Ramos (cell line): ENCODE data around the gene WDR20.
"Not testable (repeated sequence)": the region's sequence is repeated elsewhere in the genome, so short reads cannot be mapped to it uniquely, and the experiment has no call there.

Source experiments
- in situ Hi-C: fragments of 300-500 bp; cut with MboI; formaldehyde crosslinking; loops from one replicate; pipeline ENCODE4 v1.14.3; 2022; ENCODE audit warnings: low sequenced_read_pairs; ENCODE audit not compliant: unreplicated experiment

WDR20 gene

DNA sequence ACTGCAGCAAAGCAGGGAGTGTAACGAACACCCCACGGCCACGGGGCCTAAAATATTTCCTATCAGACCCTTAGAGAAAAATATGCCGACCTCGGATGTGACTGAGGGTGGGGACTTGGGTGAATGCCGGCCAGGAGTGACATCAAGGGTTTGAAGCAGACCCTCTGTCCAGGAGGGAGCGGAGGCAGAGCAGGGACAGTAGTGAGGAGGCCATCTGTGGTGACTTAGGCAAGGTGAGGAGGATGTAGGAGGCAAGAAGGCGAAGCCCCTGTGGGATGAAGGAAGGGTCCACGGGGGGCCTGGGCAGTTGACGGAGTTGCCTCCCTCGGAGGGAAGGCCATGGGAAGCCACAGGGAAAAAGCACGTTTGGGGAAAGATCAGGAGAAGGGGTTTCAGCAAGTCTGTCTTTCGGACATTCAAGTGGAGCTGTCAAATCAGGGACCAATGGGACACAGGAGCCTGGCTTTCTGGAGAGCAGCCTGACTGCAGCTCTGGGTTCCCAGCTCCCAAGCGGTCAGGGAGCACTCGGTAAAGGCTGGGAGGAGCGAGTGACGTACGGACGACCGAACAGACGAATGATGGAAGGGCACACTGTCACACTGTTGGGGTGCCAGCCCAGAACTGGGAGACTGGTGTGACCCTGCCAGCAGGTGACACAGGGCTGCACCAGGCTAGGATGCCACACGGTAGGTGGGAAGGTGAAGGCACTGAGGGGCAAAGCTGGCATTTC, 90.9 kb downstream of the WDR20 start:
- in situ Hi-C loops = no loop called here

DNA sequence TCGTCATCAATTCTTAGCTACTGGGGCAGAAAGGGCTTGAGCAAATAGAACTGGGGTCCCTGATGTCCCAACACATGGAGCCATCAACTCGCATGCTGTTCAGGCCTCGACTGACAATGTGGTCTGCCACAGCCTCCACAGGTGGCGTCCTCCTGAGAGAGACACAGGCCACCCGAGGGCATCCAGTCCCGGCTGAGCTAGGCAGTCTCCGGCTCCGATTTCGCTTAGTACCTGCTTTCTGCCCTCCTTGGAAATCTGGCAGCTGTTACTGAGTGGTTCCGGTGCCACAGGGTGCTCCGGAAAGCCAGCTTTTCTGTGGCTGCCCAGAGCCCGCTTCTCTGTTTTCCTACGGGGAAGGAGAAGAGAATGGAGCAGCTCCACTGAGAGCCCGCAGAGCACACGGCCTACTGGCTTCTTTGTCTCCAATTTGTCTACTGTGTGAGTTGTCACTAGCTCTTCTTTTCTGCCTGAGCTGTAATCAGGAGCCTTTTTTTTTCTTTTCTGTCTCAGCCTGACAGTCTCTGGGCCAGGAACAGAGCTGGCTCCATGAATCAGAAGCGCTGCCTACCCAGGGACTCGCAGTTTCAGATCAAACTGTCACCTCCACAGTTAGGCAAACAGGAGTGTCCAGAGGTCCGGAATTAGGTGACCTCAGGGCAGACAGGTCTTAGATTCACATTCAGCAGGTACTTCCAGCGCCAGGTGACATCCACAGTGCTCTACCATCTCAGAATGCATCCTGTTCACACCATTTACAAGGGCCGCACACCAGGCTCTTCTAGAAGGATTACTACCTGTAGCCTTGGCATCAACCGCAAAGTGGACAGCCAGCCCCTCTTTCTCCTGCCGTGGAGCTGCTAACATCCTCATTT, 92.0 kb downstream of the WDR20 start:
- in situ Hi-C loops = no loop called here

DNA sequence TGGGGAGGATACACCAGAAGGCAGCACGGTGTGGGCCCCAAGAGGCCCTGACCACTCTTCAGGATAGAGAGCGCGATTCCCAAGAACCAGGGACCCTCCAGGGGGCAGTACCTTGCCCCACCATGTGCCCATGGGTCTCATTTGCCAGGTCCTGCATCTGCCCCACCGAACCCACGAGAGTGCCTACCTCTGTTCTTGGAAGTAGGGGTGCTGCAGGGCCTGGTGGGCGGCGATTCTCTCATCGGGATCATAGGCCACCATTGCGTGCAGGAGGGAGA, 92.6 kb downstream of the WDR20 start:
- in situ Hi-C loops = no loop called here

DNA sequence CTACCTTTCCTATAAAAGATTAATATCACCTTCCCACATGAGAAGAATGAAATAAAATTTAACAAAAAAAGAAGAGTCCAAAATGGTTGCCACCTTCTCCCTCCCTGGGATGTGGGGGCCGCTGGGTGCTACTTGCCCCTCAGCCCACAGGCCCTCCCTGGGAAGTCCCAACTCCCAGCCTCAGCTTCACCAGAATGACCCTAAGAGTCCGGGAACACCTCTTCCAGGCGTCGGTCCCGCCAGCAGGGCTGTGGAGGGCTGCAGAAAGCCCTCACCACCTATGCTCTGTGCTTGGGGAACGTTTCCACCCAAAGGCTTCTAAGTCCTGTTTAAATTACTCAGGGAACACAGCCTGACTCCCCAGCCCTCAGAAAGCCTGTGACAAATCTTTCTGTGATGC, 93.4 kb downstream of the WDR20 start:
- in situ Hi-C loops = no loop called here

DNA sequence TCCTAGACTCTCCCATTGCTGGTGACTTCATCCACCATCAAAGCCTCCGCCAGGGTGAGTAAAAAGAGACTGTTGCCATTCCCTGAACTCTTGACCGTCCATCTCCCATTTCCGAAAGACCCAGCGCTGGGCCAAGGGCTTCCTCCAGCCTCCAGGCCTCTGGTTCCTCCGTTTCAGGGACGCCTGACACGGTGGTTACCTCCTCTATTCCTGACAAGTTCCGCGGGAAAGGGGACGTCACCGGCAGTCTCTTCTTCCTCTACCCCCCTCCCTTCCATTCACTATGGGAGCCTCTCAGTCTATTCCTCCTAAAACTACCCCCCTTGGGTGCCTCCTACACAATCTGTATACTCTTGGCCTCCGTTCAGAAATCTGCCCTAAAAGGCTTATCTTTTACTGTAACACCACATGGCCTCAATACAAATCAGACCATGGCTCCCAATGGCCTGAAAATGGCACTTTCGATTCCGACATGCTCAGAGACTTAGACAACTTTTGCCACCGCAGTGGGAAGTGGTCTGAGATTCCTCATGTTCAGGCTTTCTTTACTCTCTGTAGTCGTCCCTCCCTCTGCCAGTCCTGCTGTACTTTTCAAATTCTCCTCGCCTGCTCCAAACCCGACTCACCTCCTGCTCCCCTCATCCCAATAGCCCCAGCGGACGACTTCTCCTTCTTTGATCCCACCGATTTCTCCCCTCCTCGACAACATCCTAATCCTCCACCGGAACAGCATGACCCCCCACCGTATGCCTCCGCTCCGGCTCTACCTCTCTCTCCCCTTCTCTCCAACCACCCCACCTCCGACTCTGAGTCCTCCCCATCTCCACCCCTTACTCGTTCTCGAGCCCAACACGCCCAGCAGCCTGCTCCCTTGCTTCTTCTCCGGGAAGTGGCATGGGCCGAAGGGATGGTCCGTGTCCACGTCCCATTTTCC, 94.9 kb downstream of the WDR20 start:
- in situ Hi-C loops = no loop called here

DNA sequence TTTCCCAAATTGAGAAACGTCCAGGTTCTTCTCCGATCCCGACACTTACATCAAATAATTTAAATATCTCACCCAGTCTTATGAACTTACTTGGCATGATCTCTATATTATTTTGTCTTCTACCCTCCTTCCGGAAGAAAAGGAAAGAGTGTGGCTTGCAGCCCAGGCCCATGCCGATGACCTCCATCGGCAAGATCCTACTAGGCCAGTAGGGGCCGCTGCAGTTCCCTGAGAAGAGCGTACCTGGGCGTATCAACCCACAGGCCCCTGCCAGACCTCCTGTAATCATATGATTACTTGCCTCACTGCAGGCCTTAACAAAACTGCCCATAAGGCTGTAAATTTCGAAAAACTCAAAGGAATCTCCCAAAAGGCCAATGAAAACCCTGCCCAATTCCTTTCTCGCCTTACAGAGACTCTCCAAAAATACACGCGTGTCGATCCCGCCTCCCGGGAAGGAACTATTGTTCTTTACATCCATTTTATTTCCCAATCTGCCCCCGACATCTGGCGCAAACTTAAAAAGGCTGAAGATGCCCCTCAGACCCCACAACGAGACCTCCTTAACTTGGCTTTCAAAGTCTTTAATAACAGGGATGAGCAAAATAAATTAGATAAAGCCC, 95.7 kb downstream of the WDR20 start:
- in situ Hi-C loops = no loop called here

DNA sequence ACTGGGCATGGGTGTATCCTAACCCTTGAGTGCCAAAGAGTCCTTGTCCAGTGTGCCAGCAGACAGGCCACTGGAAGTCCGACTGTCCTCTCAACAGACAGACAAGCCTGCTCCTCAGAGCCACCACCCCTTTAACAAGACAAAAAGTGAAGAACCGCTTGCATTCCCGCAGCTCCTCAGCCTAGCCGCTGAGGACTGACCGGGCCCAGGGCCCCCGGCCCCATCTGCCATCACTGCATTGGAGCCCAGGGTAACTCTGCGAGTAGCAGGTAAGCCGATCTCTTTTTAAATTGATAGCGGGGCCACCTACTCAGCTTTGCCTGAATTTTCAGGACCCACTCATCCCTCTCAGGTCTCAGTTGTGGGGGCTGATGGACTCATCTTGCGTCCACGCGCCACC, 96.3 kb downstream of the WDR20 start:
- in situ Hi-C loops = no loop called here

DNA sequence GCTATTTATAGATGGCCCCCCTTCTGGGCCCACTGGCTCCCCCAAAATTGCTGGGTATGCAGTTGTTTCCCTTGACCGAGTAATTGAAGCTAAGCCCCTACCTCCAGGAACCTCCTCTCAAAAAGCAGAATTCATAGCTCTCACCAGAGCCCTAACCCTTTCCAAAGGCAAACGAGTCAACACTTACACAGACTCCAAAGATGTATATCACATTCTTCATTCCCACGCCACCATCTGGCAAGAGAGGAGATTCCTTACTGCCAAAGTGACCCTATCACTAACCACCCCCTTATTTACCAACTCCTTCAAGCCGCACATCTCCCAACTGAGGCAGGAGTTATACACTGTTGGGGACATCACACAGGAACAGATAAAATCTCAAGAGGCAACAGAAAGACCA, 98.4 kb downstream of the WDR20 start:
- in situ Hi-C loops = no loop called here

DNA sequence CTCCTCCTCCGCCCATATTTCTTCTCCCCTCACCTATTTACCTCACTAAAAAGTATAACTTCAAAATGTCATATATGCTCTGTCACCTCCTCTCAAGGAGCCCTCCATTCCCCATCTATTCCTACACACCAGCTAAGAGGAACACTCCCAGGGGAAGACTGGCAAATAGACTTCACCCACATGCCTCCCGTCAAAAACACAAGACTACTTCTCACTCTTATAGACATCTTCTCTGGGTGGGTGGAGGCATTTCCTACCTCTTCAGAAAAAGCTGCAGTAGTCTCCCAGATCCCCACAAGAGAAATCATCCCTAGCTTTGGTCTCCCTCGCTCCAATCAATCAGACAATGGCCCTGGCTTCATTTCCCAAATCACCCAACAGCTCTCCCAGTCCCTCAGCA, 99.1 kb downstream of the WDR20 start:
- in situ Hi-C loops = no loop called here

DNA sequence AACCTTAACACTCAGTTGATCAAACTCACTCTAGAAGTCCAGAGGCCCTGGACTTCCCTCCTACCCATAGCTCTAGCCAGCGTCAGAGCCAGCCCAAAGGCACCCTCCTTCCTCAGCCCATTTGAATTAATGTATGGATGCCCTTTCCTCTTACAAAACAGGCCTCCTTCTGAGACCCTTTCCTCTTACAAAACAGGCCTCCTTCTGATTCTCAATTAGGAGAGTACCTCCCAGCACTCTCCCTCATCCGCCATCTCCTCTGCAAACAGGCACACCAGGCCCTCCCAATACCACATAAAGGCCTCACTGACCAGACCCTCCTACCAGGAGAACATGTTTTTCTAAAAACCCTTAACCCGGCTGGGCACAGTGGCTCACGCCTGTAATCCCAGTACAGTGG, 99.5 kb downstream of the WDR20 start:
- in situ Hi-C loops = no loop called here

DNA sequence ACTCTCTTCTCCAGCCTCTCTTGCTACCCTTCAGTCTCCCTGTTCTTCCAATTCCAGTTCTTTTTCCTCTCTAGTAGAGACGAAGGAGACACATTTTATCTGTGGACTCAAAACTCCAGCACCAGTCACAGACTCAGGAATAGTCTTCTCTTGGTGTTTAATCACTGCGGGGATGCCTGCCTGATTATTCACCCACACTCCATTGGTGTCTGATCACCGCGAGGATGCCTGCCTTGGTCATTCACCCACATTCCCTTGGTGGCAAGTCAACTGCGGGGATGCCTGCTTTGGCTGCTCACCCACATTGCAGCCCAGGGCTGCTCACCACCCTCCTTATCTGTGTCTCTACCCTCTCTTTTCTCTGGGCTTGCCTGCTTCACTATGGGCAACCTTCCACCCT, 100.8 kb downstream of the WDR20 start:
- in situ Hi-C loops = not testable (repeated sequence)

DNA sequence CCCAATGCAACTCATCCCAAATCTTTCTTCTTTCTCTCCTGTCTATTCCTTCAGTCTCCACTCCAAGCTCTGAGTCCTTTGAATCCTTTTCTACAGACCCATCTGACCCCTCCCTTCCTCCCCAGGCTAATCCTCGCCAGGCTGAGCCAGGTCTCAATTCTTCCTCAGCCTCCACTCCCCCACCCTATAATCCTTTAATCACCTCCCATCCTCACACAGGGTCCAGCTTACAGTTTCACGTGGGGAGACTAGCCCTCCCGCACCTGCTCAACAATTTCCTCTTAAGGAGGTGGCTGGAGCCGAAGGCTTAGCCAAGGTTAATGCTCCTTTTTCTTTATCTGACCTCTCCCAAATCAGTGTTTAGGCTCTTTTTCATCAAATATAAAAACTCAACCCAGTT, 101.5 kb downstream of the WDR20 start:
- in situ Hi-C loops = no loop called here

DNA sequence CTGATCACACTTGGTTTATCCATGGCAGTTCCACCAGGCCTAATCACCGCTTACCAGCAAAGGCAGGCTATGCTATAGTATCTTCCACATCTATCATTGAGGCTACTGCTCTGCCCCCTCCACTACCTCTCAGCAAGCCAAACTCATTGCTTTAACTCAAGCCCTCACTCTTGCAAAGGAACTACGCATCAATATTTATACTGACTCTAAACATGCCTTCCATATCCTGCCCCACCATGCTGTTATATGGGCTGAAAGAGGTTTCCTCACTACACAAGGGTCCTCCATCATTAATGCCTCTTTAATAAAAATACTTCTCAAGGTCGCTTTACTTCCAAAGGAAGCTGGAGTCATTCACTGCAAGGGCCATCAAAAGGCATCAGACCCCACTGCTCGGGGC, 104.1 kb downstream of the WDR20 start:
- in situ Hi-C loops = not testable (repeated sequence)

DNA sequence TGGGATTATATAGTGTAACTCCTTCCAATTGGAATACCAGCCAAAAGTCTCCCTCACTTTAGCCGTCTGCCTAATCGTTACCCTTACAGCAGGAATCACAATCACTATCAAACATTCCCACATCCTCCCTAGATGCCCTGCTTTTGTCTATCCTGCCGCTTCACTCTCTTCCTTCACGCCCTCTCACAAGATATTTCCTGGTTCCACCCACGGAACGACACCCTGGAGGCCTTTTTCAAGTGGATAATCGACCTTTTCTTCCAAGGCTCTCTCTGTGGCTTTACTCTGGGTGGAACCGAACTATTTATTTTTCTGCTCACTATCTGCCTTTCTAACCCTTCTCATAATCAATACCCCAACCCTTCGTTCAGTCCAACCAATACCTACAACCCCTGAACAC, 106.4 kb downstream of the WDR20 start:
- in situ Hi-C loops = no loop called here

DNA sequence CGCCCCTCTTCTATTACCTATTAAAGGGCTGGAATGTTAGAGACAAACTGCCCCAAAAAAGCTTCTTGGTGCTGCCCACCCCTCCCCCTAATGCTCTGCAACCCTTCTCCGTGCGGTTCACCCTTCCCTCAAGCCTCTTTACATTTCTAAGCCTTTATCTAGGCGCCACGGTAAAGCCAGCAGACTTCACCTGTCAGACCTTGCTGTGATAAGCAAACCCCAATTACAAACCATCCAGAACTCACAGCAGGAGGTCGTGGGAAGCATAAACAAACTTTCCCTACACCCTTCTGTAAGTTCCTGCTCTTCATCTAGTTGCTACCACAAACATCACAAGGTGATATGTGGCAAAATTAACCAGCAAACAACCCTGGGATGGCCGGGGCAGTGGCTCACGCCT, 108.4 kb downstream of the WDR20 start:
- in situ Hi-C loops = no loop called here

DNA sequence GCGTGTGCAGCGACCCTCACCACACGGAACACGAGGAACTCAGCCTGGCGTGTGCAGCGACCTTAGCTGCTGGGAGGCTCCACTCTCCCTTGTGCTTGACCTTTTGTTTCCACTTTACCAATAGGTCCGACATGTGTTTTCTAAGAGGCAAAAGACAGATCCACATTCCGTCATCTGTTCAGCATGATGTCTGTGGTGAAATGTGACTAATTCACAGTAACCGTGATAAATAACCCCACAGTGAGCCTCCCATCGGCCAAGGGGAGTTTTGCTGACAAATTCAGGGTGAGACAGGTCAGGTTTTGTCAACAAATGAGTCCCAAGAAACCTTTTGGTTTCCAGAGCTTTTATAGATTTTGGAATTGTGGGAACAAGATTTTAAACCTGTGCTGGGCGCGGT, 109.3 kb downstream of the WDR20 start:
- in situ Hi-C loops = no loop called here

DNA sequence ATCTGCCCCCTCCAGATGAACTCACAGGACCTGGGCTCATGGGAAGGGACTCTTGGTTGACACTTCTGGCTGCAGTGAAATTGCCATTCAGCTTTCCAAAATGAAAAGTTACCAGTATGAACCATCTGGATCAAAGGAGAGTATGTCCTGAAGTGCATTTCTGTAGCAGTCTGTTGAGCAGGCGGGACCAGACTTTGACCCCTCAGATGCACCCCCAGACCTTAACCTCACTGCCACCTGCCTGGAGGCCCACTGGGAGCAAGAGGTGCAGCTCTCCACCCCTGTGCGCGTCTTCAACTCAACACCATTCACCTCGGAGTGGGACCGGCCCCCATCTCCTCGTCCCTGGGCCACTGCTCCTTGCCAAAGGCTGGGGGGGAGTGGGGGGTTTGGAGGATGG, 110.3 kb downstream of the WDR20 start:
- in situ Hi-C loops = no loop called here

DNA sequence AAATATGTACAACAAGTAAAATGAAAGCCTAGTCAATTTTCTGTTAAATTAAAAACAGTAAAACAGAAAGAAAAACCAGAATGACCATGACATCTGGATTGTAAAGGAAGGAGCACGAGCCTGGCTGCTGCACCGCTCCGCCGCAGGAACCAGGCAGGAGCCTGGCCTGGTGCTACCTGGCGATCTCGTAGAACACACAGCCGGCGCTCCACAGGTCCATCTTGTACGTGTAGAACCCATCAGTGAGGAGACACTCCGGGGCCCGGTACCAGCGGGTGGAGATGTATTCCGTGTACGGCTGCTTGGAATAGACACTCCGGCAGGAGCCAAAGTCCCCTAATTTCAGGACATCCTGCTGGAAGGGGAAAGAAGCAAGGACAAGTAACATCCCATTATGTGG, 110.9 kb downstream of the WDR20 start:
- in situ Hi-C loops = no loop called here

DNA sequence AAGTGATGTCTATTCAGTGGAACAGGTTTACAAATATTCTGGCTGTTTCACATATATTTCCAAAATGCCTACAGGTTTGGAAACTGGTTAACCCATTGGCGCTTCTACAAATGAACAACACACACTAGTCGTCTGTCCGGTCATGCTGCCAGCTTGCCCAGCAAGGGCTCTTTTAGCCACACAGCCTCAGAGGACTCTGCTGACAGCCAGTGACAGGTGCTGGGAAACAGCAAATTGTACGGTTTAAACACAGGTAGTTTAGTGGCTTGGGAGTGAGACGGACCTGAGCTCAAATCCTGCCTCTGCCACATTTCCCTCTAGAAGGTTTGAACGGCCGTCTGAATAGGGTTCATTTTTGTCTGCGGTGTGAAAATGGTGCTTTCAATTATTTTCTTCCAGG, 111.5 kb downstream of the WDR20 start:
- in situ Hi-C loops = no loop called here
